Endothelial cell of umbilical vein (primary cell): Measurements from ENCODE around the gene VEGFA. TPM values are rescaled to one million over a fixed set of nuclear protein-coding genes. Genes with fewer than 3 reads are reported as not detected.

ENCODE experiments used
- BruUV-seq: library from RNA; stranded (reverse); fragments of 400-500 nt; replicated peaks from 2 replicates; lab custom pipeline; 2021; lab: Mats Ljungman, UMichigan
- CTCF ChIA-PET: fragments of 300-600, 350-600 bp; sonication (Branson Sonifier 250); formaldehyde crosslinking; loops from one replicate; lab custom pipeline; 2021; ENCODE audit warnings: antibody characterized with exemption, inconsistent platforms; lab: Charles Lee
- POLR2A ChIA-PET: fragments of 300-600, 350-600 bp; sonication (Branson Sonifier 250); formaldehyde crosslinking; loops from one replicate; lab custom pipeline; 2021; ENCODE audit warnings: antibody characterized with exemption, inconsistent platforms; lab: Charles Lee
- DNase-seq: peaks from one replicate; pipeline ENCODE4 v3.0.0-alpha.2; 2011; ENCODE audit warnings: low read depth, low spot score
- FAIRE-seq: peaks from 2 replicates; lab custom pipeline; 2011; peaks lifted over from hg19 to GRCh38; lab: Jason Lieb, UNC
- H2AFZ ChIP-seq: 2 replicates; pipeline ENCODE4 v1.6.0; 2012; ENCODE audit warnings: low read depth, low read length, control low read depth, inconsistent platforms
- H3K27ac ChIP-seq: 2 replicates; pipeline ENCODE4 v1.5.1; 2011; ENCODE audit warnings: low read depth, mild to moderate bottlenecking, control low read depth, low read length, moderate library complexity; ENCODE audit not compliant: insufficient read depth
- H3K27me3 ChIP-seq, 2 experiments: 2 replicates each; pipeline versions ENCODE4 v1.6.0 to v1.6.1; 2011; ENCODE audit warnings: low read length in 2 of 2, mixed read lengths in 1 of 2; ENCODE audit not compliant: control insufficient read depth in 2 of 2, insufficient read depth in 2 of 2
- H3K36me3 ChIP-seq, 2 experiments: 2 replicates in 1 of 2; 3 replicates in 1 of 2; pipeline ENCODE4 v1.5.1; 2011; ENCODE audit warnings: low read length in 2 of 2, mild to moderate bottlenecking in 1 of 2, moderate library complexity in 1 of 2; ENCODE audit not compliant: control insufficient read depth in 2 of 2, insufficient read depth in 2 of 2; ENCODE audit errors: extremely low read depth in 1 of 2
- H3K4me1 ChIP-seq: 3 replicates; pipeline ENCODE4 v1.5.1; 2011; ENCODE audit warnings: mild to moderate bottlenecking, low read length; ENCODE audit not compliant: control insufficient read depth, insufficient read depth; ENCODE audit errors: extremely low read depth
- H3K4me2 ChIP-seq: 2 replicates; pipeline ENCODE4 v1.6.1; 2011; ENCODE audit warnings: low read length, control low read depth, mixed read lengths; ENCODE audit not compliant: insufficient read depth
- H3K4me3 ChIP-seq, 3 experiments: fragments of 200-600 bp in 1 of 3; sonication (generic), shearing (Covaris generic) in 1 of 3; replicated peaks in 1 of 3; 2 replicates each; pipeline ENCODE4 v1.5.1; 2011 to 2016; ENCODE audit warnings: control low read depth in 3 of 3, low read length in 3 of 3, mild to moderate bottlenecking in 2 of 3, inconsistent platforms in 1 of 3, low read depth in 1 of 3, moderate library complexity in 1 of 3; ENCODE audit not compliant: insufficient read depth in 1 of 3
- H3K79me2 ChIP-seq: 2 replicates; pipeline ENCODE4 v1.6.0; 2012; ENCODE audit warnings: low read length, inconsistent platforms; ENCODE audit not compliant: control insufficient read depth, insufficient read depth
- H3K9ac ChIP-seq: replicated peaks from 2 replicates; pipeline ENCODE3; 2011; ENCODE audit warnings: low read length, control low read depth; ENCODE audit not compliant: insufficient read depth; ENCODE audit errors: extremely low read depth
- H3K9me1 ChIP-seq: replicated peaks from 3 replicates; pipeline ENCODE4 v1.6.0; 2011; ENCODE audit warnings: mild to moderate bottlenecking, low read length; ENCODE audit not compliant: control insufficient read depth, insufficient read depth; ENCODE audit errors: extremely low read depth
- H3K9me3 ChIP-seq: replicated peaks from 2 replicates; pipeline ENCODE4 v1.5.1; 2012; ENCODE audit warnings: low read length, inconsistent platforms; ENCODE audit not compliant: control insufficient read depth, insufficient read depth
- H4K20me1 ChIP-seq: replicated peaks from 2 replicates; pipeline ENCODE3; 2011; ENCODE audit warnings: mild to moderate bottlenecking, low read length; ENCODE audit not compliant: control insufficient read depth, insufficient read depth; ENCODE audit errors: extremely low read depth
- EZH2 ChIP-seq: IDR thresholded peaks from 2 replicates; pipeline ENCODE4 v1.6.1; 2012; ENCODE audit warnings: borderline replicate concordance, low read depth, mild to moderate bottlenecking, moderate library complexity, low read length, inconsistent platforms; ENCODE audit not compliant: severe bottlenecking
- FOS ChIP-seq: IDR thresholded peaks from 2 replicates; pipeline ENCODE4 v1.6.1; 2011; ENCODE audit warnings: mild to moderate bottlenecking, low read length, moderate library complexity, borderline replicate concordance; ENCODE audit not compliant: insufficient read depth
- GATA2 ChIP-seq: IDR thresholded peaks from 2 replicates; pipeline ENCODE4 v1.7.0; 2011; ENCODE audit warnings: low read depth, mild to moderate bottlenecking, moderate library complexity, mixed read lengths, low read length; ENCODE audit not compliant: insufficient read length, insufficient read depth
- JUN ChIP-seq: IDR thresholded peaks from 2 replicates; pipeline ENCODE4 v1.6.1; 2011; ENCODE audit warnings: borderline replicate concordance, low read depth; ENCODE audit not compliant: insufficient read length, insufficient read depth
- MYC ChIP-seq: IDR thresholded peaks from one replicate; pipeline ENCODE4 v1.6.1; 2011; ENCODE audit warnings: mild to moderate bottlenecking, low read depth, low read length
- POLR2A ChIP-seq: IDR thresholded peaks from 2 replicates; pipeline ENCODE4 v1.6.1; 2012; ENCODE audit warnings: low read depth, mild to moderate bottlenecking, control low read depth, low read length
- POLR2AphosphoS5 ChIP-seq: IDR thresholded peaks from 2 replicates; pipeline ENCODE4 v1.6.1; 2012; ENCODE audit warnings: low read depth, mild to moderate bottlenecking, control low read depth, low read length, moderate library complexity; ENCODE audit not compliant: insufficient read depth
- dilution Hi-C: fragments of 300-500 bp; cut with MboI; formaldehyde crosslinking; loops from one replicate; pipeline ENCODE4 v1.15.0; 2019; ENCODE audit warnings: low sequenced_read_pairs; ENCODE audit not compliant: extremely low pct_ligation_motif_present
- intact Hi-C: fragments of 100-400 bp; cut with micrococcal nuclease; formaldehyde crosslinking; loops from one replicate; pipeline ENCODE4 v1.10.0; 2022
- polyA plus RNA-seq, 4 experiments: library from polyadenylated mRNA; depleted of rRNA in 3 of 4; stranded (reverse) in 3 of 4; unstranded in 1 of 4; fragments of >200 nt; gene quantifications; 2 replicates each; pipeline versions ENCODE4 v1.2.1 to v1.2.3, GENCODE V29; 2011 to 2012; ENCODE audit warnings: missing spikeins in 1 of 4
- total RNA-seq: library from RNA; stranded (reverse); gene quantifications from 2 replicates; pipeline ENCODE4 v1.2.3, GENCODE V29; 2021
- TF ChIP-seq, protein P1 (sequence below): IDR thresholded peaks from 2 replicates; pipeline ENCODE4 v1.6.1; 2011; ENCODE audit not compliant: insufficient read depth, insufficient read length
- TF ChIP-seq, protein P2 (sequence below), 2 donors: IDR thresholded peaks; 1 replicate in 1 of 2; 2 replicates in 1 of 2; pipeline ENCODE4 v1.5.1; 2011; ENCODE audit warnings: low read length in 2 of 2, mild to moderate bottlenecking in 2 of 2, moderate library complexity in 2 of 2, control low read depth in 1 of 2, inconsistent platforms in 1 of 2, low read depth in 1 of 2; ENCODE audit not compliant: insufficient read depth in 1 of 2; ENCODE audit errors: extremely low read depth in 1 of 2

The VEGFA gene
- total and polyA plus RNA-seq, 2 donors (not counting 3 experiments of a cell fraction or from before 2014, with no cell fraction given): 18.1 to 19.9 TPM

DNA sequence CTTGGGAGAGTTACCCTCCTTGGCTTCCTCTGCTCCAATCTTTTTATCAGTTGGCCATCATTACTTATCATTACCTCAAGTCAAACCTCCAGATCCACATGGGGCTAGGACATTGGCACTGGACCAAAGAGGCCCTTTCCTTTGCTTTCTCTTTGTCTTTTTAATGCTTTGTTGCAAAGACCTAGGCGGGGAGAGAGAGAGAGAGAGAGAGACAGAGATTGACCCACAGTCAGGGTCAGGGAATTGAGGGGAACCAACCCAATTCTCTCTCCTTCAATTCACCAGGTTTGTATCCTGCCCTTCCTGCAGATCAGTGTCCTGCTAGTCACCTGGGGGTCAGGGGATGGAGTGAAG lies 3.5 kb upstream of the VEGFA start:
- FAIRE-seq (no peak), DNase-seq (no peak)
- intact Hi-C loops (no loop called here), dilution Hi-C loops (no loop called here)
- Histone ChIP-seq H3K36me3 (no peaks in the 10 kb centered on the region), H3K27me3 (peaks cover 2 to 3% of the 10 kb centered on the region in 2 experiments), H4K20me1 (no peaks in the 10 kb centered on the region), H3K27ac (no peak overlapping the region), H3K4me1 (no peaks in the 10 kb centered on the region), H3K4me2 (no peak overlapping the region), H3K9ac (no peak overlapping the region), H3K9me1 (no peaks in the 10 kb centered on the region), H3K9me3 (no peaks in the 10 kb centered on the region), H3K4me3 (no peak overlapping the region), H2AFZ (no peak overlapping the region), H3K79me2 (peaks cover 2% of the 10 kb centered on the region)
- ChIA-PET POLR2A (no interaction called here), CTCF (interaction anchor here (0.9 to 8.2 kb wide), 4 partner anchors 13 to 313 kb away, joined by 4 to 71 read pairs (median 27); no protein-coding TSS in a partner anchor)
- BruUV-seq: no TSS peak
- TF ChIP-seq EZH2 (no peak), GATA2 (no peak), JUN (no peak), FOS (no peak), POLR2A (no peak), POLR2AphosphoS5 (no peak), MYC (no peak)
- TF ChIP-seq, protein P1, sequence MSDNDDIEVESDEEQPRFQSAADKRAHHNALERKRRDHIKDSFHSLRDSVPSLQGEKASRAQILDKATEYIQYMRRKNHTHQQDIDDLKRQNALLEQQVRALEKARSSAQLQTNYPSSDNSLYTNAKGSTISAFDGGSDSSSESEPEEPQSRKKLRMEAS: no peak
- TF ChIP-seq, protein P2, sequence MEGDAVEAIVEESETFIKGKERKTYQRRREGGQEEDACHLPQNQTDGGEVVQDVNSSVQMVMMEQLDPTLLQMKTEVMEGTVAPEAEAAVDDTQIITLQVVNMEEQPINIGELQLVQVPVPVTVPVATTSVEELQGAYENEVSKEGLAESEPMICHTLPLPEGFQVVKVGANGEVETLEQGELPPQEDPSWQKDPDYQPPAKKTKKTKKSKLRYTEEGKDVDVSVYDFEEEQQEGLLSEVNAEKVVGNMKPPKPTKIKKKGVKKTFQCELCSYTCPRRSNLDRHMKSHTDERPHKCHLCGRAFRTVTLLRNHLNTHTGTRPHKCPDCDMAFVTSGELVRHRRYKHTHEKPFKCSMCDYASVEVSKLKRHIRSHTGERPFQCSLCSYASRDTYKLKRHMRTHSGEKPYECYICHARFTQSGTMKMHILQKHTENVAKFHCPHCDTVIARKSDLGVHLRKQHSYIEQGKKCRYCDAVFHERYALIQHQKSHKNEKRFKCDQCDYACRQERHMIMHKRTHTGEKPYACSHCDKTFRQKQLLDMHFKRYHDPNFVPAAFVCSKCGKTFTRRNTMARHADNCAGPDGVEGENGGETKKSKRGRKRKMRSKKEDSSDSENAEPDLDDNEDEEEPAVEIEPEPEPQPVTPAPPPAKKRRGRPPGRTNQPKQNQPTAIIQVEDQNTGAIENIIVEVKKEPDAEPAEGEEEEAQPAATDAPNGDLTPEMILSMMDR (IDR thresholded peaks at IDR 0.05; ENCODE audit: extremely low read depth in 1 of 2, insufficient read depth in 1 of 2, low read depth in 1 of 2, low read length in 2 of 2): no peak
